Fibroblast of lung (primary cell): ENCODE results near the gene OR4B1. TPM values are rescaled to one million over a fixed set of nuclear protein-coding genes. Genes with fewer than 3 reads are reported as not detected.
A peak's percentile ranks its signal among the peaks of the same experiment; 100 is the strongest.

Source experiments
- DNase-seq, 2 donors: peaks; one replicate each; pipeline versions ENCODE4 v3.0.0 to v3.0.0-alpha.2; 2010; ENCODE audit warnings: low read depth in 2 of 2
- H2AFZ ChIP-seq: 2 replicates; pipeline ENCODE4 v1.5.1; 2012; ENCODE audit warnings: low read length, control low read depth, inconsistent platforms
- H3K27ac ChIP-seq: 2 replicates; pipeline ENCODE4 v1.5.1; 2011; ENCODE audit warnings: low read length, control low read depth; ENCODE audit not compliant: insufficient read depth
- H3K27me3 ChIP-seq: 2 replicates; pipeline ENCODE4 v1.5.1; 2011; ENCODE audit warnings: mild to moderate bottlenecking, low read length; ENCODE audit not compliant: control insufficient read depth, insufficient read depth
- H3K36me3 ChIP-seq: 2 replicates; pipeline ENCODE4 v1.5.1; 2011; ENCODE audit warnings: low read length; ENCODE audit not compliant: control insufficient read depth, insufficient read depth
- H3K4me1 ChIP-seq: 2 replicates; pipeline ENCODE4 v1.5.1; 2011; ENCODE audit warnings: low read length; ENCODE audit not compliant: control insufficient read depth, insufficient read depth; ENCODE audit errors: extremely low read depth
- H3K4me2 ChIP-seq: 2 replicates; pipeline ENCODE4 v1.5.1; 2011; ENCODE audit warnings: low read length, control low read depth; ENCODE audit not compliant: insufficient read depth; ENCODE audit errors: extremely low read depth
- H3K4me3 ChIP-seq, 4 experiments: fragments of 200-600 bp in 1 of 4; sonication (generic) in 1 of 4; replicated peaks in 1 of 4; 2 replicates each; pipeline ENCODE4 v1.5.1; 2011 to 2016; ENCODE audit warnings: low read length in 4 of 4, low read depth in 3 of 4, mild to moderate bottlenecking in 3 of 4, control low read depth in 2 of 4, inconsistent platforms in 1 of 4, mixed read lengths in 1 of 4; ENCODE audit not compliant: insufficient read depth in 1 of 4; ENCODE audit errors: control extremely low read depth in 1 of 4
- H3K79me2 ChIP-seq: 2 replicates; pipeline ENCODE4 v1.5.1; 2012; ENCODE audit warnings: mild to moderate bottlenecking, low read length, inconsistent platforms; ENCODE audit not compliant: control insufficient read depth, insufficient read depth
- H3K9ac ChIP-seq: 2 replicates; pipeline ENCODE4 v1.5.1; 2011; ENCODE audit warnings: mild to moderate bottlenecking, low read length, control low read depth; ENCODE audit not compliant: insufficient read depth
- H3K9me3 ChIP-seq: 2 replicates; pipeline ENCODE4 v1.5.1; 2012; ENCODE audit warnings: low read depth, low read length; ENCODE audit not compliant: control insufficient read depth, insufficient read depth
- H4K20me1 ChIP-seq: 2 replicates; pipeline ENCODE4 v1.5.1; 2011; ENCODE audit warnings: low read length; ENCODE audit not compliant: control insufficient read depth, insufficient read depth; ENCODE audit errors: extremely low read depth
- CTCF ChIP-seq, 2 donors: IDR thresholded peaks in 1 of 2; conservative IDR thresholded peaks in 1 of 2; 1 replicate in 1 of 2; 2 replicates in 1 of 2; pipeline ENCODE4 v1.5.1; 2011 to 2012; ENCODE audit warnings: low read length in 2 of 2, control low read depth in 1 of 2, inconsistent platforms in 1 of 2, low read depth in 1 of 2, mild to moderate bottlenecking in 1 of 2
- EZH2 ChIP-seq: IDR thresholded peaks from 2 replicates; pipeline ENCODE4 v1.5.1; 2012; ENCODE audit warnings: low read length, control low read depth, mild to moderate bottlenecking; ENCODE audit errors: missing control alignments
- polyA minus RNA-seq: library from RNA; depleted of rRNA, polyadenylated mRNA; stranded (reverse); fragments of >200 nt; gene quantifications from 2 replicates; pipeline ENCODE4 v1.2.3, GENCODE V29; 2011; ENCODE audit warnings: low replicate concordance
- polyA plus RNA-seq, 2 donors: library from polyadenylated mRNA; depleted of rRNA in 1 of 2; stranded (reverse) in 1 of 2; unstranded in 1 of 2; fragments of >200 nt; gene quantifications; 2 replicates each; pipeline ENCODE4 v1.2.1, GENCODE V29; 2011 to 2012; ENCODE audit warnings: missing spikeins in 1 of 2
- total RNA-seq: library from RNA; depleted of rRNA; stranded (reverse); fragments of >200 nt; gene quantifications from 2 replicates; pipeline ENCODE4 v1.2.1, GENCODE V29; 2014

The OR4B1 gene
- total RNA-seq (not detected in 2 replicates), polyA plus RNA-seq (not detected in 2 replicates), polyA minus RNA-seq (not detected in 2 replicates)
- polyA plus RNA-seq (2012): not detected in 2 replicates

GRCh38 chr11:48216510-48216909 lies at the start of gene OR4B1:
OR4B1 (plus strand) TSS chr11:48216810; CDS start chr11:48216810, 0 bp downstream.
- Histone ChIP-seq H3K27me3 (no peaks in the 10 kb centered on the region), H3K4me3 (no peak within 1 kb of the TSS), H3K27ac (no peak within 1 kb of the TSS), H3K36me3 (no peaks in the 10 kb centered on the region), H3K79me2 (no peaks in the 10 kb centered on the region), H4K20me1 (no peaks in the 10 kb centered on the region), H3K4me2 (no peak within 1 kb of the TSS), H3K9me3 (no peaks in the 10 kb centered on the region), H3K4me1 (no peaks in the 10 kb centered on the region), H2AFZ (no peak within 1 kb of the TSS), H3K9ac (no peak within 1 kb of the TSS)
- DNase-seq: no peak
- no peak for TF ChIP-seq EZH2
- no peak for TF ChIP-seq CTCF (conservative IDR thresholded peaks at IDR 0.05 in 1 of 2, IDR thresholded peaks at IDR 0.05 in 1 of 2; ENCODE audit: low read depth in 1 of 2, low read length in 2 of 2)

- DNase-seq: peak in 1 of 2 donors; percentile 27
- H3K79me2 ChIP-seq: no peaks in the 10 kb centered on the region
- H3K4me1 ChIP-seq: peaks cover 20% of the 10 kb centered on the region
- TF ChIP-seq CTCF (conservative IDR thresholded peaks at IDR 0.05 in 1 of 2, IDR thresholded peaks at IDR 0.05 in 1 of 2; ENCODE audit: low read depth in 1 of 2, low read length in 2 of 2): no peak
- TF ChIP-seq EZH2: no peak
- no peaks in the 10 kb centered on the region for H3K9me3 ChIP-seq
- no peaks in the 10 kb centered on the region for H4K20me1 ChIP-seq
- no peak overlapping the region for H2AFZ ChIP-seq
- H3K4me3 ChIP-seq: no peak overlapping the region
- H3K36me3 ChIP-seq: no peaks in the 10 kb centered on the region
- no peak overlapping the region for H3K9ac ChIP-seq
- H3K27ac ChIP-seq: no peak overlapping the region
- H3K4me2 ChIP-seq: no peak overlapping the region
- no peaks in the 10 kb centered on the region for H3K27me3 ChIP-seq
Observed at GRCh38 chr11:48167380-48167779, 49.2 kb upstream of the OR4B1 start.

- Histone ChIP-seq H3K79me2 (no peaks in the 10 kb centered on the region), H3K9me3 (no peaks in the 10 kb centered on the region), H3K4me3 (no peak overlapping the region), H3K4me2 (no peak overlapping the region), H3K36me3 (no peaks in the 10 kb centered on the region), H3K9ac (no peak overlapping the region), H2AFZ (no peak overlapping the region), H3K4me1 (peaks cover 20% of the 10 kb centered on the region), H3K27me3 (no peaks in the 10 kb centered on the region), H3K27ac (peak overlapping the region; percentile 81), H4K20me1 (no peaks in the 10 kb centered on the region)
- no peak for TF ChIP-seq EZH2
- TF ChIP-seq CTCF (conservative IDR thresholded peaks at IDR 0.05 in 1 of 2, IDR thresholded peaks at IDR 0.05 in 1 of 2; ENCODE audit: low read depth in 1 of 2, low read length in 2 of 2): no peak
- no peak for DNase-seq
Observed at GRCh38 chr11:48168815-48169214, 47.8 kb upstream of the OR4B1 start.
